ENCODE data around the gene SLC43A3.
"Not testable (repeated sequence)": the region's sequence is repeated elsewhere in the genome, so short reads cannot be mapped to it uniquely, and the experiment has no call there.

Gene SLC43A3

DNA sequence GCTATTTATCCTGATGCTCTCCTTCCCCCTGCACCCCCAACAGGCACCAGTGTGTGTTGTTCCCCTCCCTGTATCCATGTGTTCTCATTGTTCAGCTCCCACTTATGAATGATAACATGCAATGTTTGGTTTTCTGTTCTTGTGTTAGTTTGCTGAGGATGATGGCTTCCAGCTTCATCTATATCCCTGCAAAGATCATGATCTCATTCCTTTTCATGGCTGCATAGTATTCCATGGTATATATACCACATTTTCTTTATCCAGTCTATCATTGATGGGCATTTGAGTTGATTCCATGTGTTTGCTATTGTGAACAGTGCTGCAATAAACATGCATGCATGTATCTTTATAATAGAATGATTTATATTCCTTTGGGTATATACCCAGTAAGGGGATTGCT, 65.5 kb downstream of the SLC43A3 start:
- FAIRE-seq; DNase-seq (ENCODE audit: insufficient read length, low spot score): not testable (repeated sequence)

DNA sequence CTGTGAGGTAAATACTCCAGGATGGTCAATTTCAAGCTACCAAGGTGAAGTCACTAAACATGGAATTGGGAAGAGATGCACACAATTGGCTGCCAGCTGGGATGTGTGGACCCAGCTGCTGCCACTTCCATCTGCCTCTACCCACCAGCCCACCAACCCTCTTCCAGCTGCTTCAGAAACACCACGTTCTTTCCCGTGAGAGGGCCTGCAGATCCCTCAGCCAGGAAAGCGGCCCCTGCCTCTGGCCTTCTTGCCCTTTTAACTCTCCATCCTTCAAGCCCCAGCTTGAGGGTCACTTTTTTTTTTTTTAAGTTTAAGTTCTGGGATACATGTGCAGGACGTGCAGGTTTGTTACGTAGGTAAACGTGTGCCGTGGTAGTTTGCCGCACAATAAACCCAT, 65.9 kb downstream of the SLC43A3 start:
- no peak for DNase-seq (ENCODE audit: insufficient read length, low spot score)
- FAIRE-seq, result no peak

DNA sequence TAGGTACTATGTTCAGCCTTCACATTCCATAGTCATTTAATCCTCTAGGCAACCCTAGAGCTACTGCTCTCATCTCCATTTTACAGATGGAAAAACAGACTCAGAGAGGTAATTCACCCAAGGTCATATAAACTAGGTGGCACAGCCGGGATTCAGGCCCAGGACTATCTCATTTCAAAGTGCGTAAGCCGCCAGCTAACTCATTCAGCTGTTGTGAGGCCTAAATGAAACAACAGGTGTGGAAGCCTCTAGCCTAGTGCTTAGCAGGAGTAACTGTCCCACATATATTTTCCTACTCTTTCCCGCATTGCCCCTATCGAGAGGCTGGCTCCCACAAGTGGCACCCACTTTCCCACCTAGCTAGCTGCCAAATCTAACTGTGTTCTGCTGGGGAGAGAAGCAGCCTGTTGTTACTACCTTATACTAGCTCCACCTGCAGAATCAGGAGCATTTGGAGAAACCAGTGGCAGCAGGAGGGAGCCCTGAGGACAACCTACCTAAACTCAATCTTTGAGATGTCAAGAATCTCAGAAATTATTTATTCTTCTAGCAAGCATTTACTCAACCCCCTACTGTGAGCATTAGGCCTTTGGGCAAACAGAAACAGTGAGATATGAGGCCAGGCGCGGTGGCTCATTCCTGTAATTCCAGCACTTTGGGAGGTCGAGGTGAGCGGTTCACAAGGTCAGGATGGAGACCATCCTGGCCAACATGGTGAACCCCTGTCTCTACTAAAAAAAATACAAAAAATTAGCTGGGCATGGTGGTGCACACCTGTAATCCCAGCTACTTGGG, 66.8 kb downstream of the SLC43A3 start:
- DNase-seq (ENCODE audit: insufficient read length, low spot score), result no peak

DNA sequence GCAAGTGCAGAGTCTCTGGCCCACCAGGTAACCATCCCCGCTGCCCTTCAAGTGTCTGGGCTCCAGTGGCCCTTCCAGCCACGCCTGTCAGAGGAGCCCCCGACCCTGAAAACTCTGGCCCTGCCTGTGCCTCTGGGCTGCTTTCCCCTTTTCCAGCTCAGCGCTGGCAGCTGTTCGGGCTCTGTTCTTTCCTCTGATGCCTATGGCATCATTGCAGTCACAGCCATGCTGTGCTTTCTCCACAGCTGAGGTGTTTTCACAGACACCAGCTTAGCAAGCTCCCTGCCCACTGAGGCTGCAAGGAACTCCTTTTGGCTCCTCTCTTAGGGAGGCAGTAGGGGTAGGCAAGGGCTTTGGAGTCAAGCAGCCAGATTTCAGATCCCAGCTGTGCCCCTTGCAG, 67.5 kb downstream of the SLC43A3 start:
- DNase-seq (ENCODE audit: insufficient read length, low spot score) (no peak), FAIRE-seq (no peak)

More for the DNA sequence above, 66.8 kb downstream of the SLC43A3 start:
- FAIRE-seq, result no peak

DNA sequence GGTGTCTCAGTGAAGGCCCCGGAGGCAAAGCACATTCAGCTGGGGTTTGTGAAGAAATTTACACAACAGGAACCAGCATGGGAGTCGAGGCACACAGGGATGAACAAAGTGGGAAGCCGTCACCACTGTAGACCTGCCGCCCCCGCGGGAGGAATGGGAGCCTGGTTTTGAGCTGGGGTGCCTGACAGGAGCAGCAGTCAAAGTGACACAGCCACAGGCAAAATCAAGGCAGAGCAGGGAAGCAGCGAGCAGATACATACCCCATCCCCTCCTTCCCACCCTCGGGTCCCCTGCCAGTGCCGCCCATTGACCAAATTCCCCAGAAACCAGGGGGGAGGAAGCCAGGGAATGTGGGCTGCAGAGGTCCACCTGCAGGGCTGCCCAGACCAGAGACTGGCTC, 67.9 kb downstream of the SLC43A3 start:
- DNase-seq (ENCODE audit: insufficient read length, low spot score) (no peak), FAIRE-seq (no peak)

DNA sequence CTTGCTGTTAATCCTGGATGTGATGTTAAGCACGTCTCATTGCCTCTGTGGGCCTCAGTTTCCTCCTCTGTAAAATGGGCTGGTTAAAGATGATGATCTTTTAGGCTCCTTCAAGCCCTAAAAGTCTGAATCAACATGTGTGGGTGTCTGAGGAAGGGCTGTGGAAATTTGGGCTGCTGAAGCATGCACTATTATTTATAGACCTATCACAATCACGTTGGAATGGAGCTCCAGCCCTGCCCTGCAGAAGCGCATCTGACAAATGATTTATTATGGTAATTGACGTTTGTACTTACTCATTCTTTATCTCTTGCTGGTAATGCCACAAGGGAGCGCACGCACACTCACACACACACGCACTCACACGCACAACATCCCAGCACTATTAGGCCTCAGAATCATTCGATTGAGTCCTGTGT, 68.4 kb downstream of the SLC43A3 start:
- no peak for FAIRE-seq
- no peak for DNase-seq (ENCODE audit: insufficient read length, low spot score)

DNA sequence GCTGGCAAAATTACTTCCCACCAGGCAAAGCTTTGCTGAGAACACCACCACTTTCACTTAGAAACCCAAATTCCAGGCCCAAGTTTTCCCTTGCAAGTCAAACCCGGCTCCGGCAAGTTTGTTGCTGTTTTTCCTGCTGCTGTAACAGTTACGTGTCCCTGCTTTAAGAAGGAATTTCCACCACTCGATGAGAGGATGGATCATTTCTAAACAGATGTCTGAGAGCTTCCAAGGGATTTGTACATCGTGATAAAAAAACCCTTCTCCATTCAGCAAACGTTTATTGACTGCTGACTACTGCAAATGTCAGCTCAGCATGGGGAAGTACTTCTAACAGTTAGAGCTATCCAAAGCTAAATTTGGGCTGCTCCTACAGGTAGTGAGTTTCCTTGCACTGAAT, 69.1 kb downstream of the SLC43A3 start:
- FAIRE-seq (no peak), DNase-seq (ENCODE audit: insufficient read length, low spot score) (no peak)

DNA sequence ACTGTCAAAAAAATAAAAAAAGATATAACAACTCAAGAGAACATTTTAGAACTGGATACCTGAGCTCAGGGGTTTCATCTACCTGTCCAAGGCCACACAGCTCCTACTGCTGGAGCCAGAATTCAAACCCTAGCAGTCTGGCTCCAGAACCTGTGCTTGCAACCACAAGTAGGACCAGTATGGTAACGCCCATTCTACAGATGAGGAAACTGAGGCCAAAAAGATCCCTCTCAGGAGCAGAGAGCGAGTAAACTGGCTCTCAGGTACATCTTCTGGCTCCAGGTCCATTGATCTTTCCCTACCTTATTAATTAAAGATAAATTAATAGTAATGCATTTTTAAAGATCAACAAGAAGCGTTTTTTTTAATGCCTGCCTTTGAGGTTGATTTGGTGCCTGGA, 69.6 kb downstream of the SLC43A3 start:
- DNase-seq (ENCODE audit: insufficient read length, low spot score) (no peak), FAIRE-seq (no peak)

Measured in HTR-8/SVneo (cell line).